Stimulated activated CD8-positive, alpha-beta memory T cell treated with anti-CD3 and anti-CD28 coated beads, Interleukin-2, amount 100 ng/mL, for 48 hours (primary cell): Measurements from ENCODE around the gene PTPA.

Source experiments
- DNase-seq, 2 donors: peaks; one replicate each; pipeline ENCODE4 v3.0.0-alpha.2; 2020; ENCODE audit warnings: low read depth in 2 of 2

The PTPA gene

DNA sequence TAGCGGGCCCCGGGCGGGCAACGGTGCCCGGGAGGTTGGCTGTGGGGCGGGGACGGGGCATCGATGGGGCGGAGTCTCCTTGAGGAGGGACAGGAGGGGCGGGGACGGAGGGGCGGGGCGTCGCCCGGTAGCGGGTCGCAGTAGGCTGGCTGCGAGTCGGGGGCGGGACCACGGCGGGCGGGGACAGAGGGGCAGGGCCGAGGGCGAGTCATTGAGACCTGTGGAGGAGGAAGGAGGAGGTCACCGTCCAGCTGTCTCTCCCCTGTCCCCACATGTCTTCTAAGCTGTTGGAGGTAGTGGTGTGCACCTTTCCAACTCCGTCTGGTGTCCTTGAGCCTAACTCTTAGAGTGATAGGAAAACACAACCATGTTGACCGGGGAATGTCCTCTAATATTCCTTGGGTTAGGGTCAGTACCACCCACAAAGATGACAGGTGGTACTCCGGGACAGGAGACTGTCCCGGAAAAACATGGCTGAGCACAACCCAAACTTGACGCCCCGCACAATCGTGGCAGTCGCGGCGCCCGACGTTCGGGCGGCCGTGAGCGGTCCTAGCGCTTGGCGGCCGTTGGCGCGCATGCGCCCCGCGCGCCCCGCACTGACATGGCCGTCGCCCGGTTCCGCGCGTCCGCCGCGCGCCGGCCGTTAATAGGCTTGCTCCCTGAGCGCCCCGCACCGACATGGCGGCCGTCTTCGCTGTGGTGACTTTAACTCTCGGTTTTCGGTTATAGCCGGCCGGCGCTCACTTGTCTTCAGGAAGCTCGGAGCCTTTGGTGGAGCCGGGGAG, at the start of gene PTPA, which contains the start of gene CRAT:
Gene PTPA (plus strand): TSS at position 676 of the 788 bp plus-strand sequence. CDS start 186 bp downstream, outside the sequence.
Gene CRAT (minus strand): TSS at position 54 of the 788 bp plus-strand sequence. CDS start 284 bp downstream, outside the sequence.
- peak; percentile 97 to 99 for DNase-seq

DNA sequence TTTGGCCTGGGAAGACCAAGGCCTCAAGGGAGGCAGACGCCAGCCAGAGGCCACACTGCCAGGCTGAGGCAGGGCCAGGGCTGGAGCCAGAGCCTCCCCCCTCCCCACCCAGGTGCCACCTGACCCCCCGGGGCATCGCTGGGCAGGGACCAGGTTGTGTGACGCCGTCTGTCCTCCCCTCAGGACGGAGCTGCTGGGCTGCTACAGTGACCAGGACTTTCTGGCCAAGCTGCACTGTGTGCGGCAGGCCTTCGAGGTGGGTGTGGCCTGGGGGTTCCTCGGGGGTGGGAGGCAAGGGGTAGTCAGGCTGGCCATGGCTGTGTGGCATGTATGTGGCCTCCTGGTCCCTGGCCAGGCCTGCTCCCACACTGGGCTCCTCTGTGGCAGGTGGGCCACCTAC, 48.2 kb upstream of the PTPA start:
- DNase-seq: no peak

DNA sequence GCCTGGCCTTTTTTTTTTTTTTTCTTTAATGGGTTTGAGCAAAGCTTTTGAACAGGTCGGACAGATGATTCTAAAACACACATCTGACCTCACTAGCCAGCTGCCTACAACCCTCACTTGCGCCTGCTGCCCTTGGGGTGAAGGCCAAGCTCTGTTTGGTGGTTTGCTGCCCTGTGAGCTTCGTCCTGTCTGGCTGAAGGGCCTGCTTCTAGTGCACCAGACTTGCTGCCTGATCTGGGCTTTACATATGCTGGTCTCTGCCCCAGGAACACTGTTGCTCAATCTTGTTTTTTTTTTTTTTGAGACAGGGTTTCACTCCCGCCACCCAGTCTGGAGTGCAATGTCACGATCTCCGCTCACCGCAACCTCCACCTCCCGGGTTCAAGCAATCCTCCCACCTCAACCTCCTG, 46.7 kb upstream of the PTPA start:
- no peak for DNase-seq

DNA sequence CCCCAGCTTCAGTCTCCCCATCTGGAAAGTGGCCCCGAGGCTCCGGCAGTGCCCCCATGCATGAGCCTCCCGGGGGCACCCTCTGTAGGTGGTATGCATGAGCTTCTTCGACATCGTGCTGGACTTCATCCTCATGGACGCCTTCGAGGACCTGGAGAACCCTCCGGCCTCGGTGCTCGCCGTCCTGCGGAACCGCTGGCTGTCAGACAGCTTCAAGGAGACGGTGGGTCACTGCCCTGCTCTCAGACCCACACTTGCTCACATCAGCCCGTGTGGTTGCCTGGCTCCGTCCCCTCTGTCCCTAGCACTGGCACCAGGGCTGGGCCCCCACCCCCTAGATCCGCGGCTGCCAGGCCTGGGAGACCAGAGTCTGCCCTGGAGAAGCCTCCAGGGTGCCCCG, 43.1 kb upstream of the PTPA start:
- DNase-seq: no peak

DNA sequence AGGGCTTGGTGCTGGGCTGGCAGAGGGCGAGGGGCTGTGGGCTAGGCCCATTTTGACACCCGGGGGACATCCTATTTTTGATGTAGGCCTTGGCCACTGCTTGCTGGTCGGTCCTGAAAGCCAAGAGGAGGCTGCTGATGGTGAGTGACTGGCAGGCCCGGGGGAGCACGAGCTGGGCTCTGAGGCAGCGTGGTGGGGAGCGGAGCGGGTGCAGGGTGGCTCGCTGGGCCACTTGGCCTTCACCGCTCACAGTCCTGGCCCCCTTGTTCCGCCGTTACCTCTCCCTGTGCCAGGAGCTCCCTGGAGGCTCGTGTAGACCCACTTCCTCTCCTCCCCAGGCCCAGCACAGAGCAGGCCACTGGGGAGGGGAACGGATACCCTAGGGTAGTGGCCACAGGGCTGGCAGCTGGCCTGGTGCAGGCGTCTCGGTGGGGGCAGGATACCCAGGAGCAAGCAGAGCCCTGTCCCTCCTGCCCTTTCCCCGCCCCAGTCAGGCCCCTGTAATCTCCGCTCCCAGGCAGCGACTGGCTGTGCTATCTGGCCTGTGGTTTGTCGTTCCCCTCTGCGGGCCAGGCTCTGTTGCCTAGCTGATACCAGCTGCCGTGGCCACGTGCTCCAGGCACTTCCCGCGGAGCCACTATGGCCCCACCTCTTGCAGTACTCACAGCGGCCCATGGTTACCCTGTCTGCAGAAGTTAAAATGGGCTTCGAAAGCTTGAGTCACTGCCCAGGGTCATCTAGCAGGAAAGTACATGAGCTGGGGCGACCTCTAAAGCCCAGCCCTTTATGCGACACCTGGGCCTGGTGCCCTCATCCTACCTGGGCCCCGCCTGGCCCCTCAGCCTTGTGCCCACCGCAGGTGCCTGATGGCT, 42.0 kb upstream of the PTPA start:
- DNase-seq: peak; percentile 40

DNA sequence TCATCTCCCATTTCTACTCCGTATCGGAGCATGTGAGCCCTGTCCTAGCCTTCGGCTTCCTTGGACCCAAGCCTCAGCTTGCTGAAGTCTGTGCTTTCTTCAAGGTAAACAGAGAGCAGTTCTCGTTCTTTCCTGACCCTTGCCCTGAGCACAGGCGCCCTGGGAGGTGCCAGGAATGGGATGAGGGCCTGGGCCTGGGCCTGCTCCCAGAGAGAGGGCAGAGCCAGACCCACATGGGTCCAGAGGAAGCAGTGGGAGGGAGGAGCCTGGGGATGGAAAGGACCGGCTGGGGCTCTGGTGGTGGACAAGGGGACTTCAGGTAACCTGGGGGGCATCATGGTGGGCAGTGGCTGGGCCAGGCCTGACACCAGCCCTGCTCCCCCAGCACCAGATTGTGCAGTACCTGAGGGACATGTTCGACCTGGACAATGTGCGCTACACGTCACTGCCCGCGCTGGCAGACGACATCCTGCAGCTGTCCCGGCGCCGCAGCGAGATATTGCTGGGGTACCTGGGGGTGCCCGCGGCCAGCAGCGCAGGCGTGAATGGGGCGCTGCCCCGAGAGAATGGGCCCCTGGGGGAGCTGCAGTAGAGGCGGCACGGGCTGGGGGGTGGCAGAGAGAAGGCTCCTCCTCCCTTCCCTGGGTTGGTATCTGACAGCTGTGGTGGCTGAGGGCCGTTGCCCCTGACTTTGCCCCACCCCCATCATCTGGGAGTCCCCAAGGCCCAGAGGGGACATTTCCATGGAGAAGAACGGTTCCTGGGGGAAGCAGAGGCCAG, 41.2 kb upstream of the PTPA start:
- DNase-seq: no peak

DNA sequence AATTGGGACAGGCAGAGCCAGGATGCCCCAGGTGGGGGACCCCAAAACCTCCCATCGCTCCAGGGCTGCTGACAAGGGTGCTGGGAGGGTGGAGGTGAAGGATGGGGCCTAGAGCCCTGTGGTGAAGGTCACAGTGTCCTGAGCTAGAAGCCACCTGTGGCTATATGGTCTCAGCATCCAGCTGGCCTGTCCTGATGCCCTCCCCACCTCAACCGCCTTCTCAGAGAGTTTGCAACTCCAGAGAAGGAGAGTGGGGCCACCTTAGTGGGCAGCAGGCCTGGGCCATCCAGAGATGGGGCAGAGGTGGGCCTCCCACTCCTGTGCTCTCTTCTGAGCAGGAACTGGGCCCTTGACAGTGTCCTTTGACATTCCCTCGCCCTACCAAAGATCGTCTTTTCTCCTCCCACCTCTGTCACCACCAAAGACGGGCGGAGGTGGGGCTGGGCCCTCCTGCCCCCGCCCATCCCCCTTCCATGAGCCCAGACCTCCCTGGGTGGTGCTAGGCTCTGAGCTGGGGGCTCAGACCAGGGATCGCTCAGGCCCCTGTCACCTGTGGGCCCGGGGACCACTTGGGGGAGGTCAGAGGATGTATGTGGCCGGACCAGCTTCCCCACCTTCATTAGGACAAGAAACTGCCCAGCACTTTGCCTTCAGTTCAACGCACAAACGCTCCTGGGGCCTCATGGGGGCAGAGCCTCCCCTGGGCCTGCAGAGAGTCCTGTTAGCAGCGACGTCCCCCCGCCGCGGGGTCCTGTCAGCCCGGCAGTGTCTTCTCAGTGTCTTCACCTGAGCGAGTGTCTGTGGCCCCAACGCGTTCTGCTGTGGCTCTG, 40.3 kb upstream of the PTPA start:
- no peak for DNase-seq

DNA sequence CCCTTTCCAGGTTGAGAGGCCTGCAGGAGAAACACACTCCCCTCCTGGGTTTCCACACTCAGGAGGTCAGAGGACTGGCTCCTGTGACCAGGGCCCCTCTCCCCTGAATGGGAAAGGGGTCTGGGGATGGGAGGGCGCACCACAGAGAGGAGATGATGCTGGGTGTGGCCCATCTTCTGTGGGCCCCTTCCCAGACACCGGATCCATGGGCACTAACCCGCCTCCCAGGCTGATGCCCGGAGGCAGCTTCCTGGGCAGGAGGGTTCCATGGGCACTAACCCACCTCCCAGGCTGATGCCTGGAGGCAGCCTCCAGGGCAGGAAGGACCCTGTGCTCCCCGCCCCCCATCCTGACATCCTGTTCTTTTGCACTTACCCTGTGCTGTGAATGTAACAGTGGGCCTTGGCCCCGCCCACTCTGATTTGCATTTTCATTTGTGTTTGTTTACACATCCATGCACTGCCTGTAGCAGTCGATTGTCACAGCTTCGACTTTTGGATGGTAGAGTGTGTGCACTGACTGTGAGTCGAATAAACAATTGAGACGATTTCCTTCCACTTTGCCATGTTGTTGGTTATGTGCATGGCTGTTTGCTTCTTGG, 39.6 kb upstream of the PTPA start:
- DNase-seq: no peak

DNA sequence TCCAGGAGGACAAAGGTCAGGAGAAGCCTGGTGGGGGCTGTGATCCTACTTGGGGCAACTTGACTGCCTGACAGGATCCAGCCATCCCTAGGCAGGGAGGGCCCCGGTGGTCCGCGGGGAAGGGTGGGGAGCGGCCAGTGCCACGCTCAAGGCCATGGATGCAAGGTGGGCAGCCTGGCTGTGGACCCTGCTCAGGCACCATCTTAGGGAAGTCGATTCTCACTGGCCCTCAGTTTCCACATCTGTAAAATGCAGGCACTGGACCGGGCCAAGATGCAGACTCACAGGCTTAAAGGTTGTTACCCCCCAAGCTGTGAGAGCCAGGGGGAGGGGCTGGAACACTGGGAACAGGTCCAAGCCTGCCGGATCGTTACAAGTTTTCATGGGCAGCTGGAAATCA, 39.0 kb upstream of the PTPA start:
- no peak for DNase-seq

DNA sequence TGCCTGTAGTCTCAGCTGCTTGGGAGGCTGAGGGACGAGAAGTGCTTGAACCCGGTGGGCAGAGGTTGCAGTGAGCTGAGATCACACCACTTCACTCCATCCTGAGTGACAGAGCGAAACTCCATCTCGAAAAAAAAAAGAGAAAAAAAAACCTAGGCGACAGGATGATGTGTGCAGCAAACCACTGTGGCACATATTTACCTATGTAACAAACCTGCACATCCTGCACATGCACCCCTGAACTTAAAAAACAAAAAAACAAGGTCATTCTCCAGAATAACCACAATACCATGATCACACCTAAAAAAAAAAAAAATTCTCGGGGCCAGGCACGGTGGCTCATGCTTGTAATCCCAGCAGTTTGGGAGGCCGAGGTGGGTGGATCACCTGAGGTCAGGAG, 37.8 kb upstream of the PTPA start:
- no peak for DNase-seq

DNA sequence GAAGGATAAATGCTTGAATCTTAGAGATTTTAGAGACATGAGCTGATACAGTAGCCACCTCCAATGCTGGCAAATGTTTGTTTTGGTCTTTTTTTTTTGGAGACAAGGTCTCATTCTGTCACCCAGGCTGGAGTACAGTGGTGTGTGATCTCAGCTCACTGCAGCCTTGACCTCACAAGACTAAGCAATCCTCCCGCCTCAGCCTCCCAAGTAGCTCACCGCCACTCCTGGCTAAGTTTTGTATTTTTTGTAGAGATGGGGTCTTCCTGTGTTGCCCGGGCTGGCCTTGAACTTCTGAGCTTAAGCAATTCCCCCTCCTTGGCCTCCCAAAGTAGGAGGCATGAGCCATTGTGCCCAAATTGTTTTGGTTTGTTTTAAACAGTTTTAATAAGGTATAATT, 37.1 kb upstream of the PTPA start:
- no peak for DNase-seq

DNA sequence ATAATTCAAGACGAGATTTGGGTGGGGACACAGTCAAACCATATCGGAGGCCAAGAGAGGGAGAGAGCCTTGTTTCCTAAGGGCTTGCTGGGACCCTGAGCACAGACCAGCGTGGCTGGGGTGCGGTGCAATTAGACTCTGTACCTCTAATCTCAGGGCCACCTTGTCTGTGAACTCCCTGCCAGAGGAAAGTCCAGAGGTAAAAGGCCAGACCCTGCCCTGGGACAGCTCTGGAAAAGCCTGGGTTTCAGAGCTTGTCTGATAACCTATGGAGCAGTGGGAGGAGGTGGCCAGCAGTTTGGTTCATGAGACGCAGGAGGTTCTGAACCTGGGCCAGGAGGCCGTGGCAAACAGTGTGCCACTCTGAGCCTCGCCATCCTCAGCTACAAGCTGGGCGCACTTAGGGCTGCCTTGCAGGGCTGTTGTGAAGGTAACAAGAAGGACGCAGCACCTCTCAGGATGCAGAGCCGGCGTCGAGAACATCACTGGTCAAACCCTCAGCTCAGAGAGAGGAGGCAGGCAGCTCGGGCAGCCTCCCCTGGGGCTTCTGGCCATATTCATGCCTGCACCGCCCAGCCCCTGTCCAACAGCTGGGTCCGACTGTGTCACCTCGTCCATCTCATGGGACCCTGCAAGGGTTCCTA, 35.1 kb upstream of the PTPA start:
- DNase-seq: no peak

DNA sequence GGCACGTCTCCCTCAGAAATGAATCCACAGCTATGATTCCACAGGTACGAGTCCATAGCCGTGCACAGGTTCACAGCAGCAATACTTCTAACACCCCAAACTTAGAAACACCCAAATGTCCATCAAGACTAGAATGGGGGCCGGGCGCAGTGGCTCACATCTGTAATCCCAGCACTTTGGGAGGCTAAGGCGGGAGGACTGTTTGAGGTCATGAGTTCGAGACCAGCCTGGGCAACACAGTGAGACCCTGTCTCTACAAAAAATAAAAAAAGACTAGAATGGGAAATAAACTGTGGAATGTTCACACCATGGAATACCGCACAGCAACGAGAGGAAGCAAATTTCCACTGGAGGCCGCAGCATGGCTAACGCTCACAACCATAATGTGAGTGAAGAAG, 34.6 kb upstream of the PTPA start:
- no peak for DNase-seq

DNA sequence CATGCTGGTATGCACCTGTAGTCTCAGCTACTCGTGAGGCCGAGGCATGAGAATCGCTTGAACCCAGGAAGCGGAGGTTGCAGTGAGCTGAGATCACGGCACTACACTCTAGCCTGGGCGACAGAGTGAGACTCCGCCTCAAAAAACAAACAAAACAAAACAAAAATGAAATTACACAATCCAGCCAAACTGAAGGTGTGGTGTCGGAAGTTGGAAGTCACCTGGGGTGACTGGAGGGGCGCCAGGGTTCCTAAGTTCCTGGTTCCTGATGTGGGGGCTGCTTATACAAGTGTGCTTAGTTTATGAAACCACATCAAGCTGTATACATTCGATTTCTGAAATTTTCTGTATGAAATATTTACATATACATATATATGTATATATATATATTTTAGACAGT, 34.0 kb upstream of the PTPA start:
- DNase-seq: no peak

DNA sequence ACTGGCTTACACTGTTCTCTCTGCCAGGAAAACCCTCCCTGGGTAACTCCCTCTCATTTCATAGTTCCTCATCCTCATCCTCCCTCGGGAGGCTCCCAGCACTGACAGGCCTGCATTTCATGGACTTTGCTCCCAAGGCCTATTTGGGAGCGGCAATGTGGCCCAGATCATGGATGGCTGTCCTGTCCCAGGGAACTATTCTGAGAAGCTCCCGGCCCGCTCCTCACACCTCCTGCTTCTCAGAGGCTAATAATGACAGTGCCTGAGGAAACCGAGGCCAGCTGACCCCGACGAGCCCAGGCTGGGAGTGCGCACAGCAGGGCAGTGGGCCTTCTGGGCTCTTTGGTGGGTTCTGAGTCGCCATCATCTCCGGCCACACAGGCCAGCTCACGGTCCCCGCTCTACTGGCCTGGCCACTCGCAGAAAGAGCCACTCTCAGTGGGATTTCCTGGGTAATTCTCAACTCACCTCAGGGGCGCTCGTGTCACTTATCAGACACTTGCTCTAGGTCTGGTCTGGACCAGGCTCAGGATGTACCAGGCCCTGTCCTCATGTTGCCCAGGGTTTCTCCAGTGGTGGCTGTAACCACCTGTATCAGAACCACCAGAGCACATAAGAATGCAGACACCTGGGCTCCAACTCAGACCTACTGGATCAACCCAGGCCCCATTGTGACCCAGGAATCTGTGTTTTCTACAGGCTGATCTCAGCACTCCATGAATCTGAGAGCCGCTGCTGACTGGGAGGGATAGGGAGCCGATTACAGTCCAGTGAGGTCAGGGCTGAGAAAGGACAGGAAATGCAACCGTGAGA, 32.3 kb upstream of the PTPA start:
- no peak for DNase-seq

DNA sequence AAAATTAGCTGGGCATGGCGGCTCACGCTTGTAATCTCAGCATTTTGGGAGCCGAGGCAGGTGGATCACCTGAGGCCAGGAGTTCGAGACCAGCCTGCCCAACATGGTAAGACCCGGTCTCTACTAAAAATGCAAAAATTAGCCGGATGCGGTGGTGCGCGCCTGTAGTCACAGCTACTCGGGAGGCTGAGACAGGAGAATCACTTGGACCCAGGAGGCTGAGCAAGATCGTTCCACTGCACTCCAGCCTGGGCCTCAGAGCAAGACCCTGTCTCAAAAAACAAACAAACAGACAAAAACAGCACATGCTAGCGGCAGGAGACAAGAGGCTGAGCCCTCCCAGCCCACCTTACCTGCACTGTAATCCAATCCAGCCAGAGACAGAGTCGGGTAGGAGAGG, 31.4 kb upstream of the PTPA start:
- DNase-seq: no peak

DNA sequence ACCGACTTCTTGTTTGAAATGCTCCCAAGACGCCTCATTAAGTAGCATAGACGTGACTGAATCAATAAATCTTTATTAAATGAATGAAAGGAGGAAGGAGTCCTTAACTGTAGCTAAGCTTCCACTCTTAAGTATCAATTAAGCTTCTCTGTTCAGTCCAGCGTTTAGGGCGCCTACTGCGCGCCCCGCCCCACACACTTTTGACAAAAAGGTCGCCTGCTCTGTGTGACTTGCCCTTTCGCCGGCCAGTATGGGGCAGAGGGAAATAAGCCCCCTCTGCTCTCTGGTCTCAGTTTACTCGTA, 31.0 kb upstream of the PTPA start:
- DNase-seq: no peak

DNA sequence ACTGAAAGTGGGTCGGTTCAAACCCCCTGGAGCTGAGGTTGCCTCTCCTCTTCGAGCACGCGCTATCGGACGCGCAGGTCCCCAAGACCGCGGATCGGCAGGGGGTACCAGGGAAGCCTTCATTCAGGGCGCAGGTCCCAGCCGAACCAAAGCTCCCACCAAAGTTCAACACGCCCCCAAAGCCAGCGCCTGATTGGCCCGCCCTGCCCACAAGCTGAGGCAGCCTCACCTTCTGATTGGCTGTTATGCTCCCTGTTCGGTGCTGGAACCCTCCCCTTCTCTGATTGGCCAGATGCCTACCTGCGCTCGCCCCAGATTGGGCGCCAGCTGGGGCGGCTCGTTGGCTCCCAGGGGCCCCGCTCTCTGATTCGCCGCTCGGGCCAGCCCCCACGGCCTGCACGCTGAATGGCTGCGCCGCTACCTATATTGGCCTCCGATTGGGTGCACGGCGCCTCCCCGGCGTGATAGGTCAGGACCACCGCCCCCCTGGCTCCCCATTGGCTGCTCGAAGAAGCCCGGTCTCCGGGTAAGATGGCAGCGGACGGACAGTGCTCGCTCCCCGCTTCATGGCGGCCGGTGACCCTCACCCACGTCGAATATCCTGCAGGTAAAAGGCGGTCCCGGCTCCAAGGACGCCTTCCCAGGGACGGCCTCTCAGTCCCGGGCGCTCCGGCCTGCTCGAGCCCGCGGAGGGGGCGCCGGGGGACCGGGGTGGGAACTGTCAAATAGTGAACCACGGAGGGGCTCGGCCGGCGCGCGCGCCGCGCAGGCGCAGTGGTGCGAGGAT, 30.4 kb upstream of the PTPA start, which contains the start of gene DOLPP1:
Gene DOLPP1 (plus strand): TSS at position 511 of the 787 bp plus-strand sequence. CDS start 21 bp downstream, at position 532.
- peak; percentile 98 for DNase-seq
